Renal cortical epithelial cell (primary cell): ENCODE measurements around the gene ERBB2. TPM values are rescaled to one million over a fixed set of nuclear protein-coding genes. Genes with fewer than 3 reads are reported as not detected.
"Not testable (repeated sequence)": the region's sequence is repeated elsewhere in the genome, so short reads cannot be mapped to it uniquely, and the experiment has no call there.

Experiments
- DNase-seq: peaks from one replicate; pipeline ENCODE4 v3.0.0-alpha.2; 2011; ENCODE audit warnings: low read depth
- total RNA-seq: library from RNA; depleted of rRNA; stranded (reverse); fragments of >200 nt; gene quantifications from 2 replicates; pipeline ENCODE4 v1.2.3, GENCODE V29; 2014

ERBB2 gene
- total RNA-seq, 1 donor from 2014 or later = 121 TPM

GRCh38 chr17:39725923-39726322 lies 26.1 kb downstream of the ERBB2 start:
- DNase-seq = not testable (repeated sequence)

GRCh38 chr17:39726617-39727016 lies 26.8 kb downstream of the ERBB2 start:
- no peak for DNase-seq

- DNase-seq = no peak
Observed at GRCh38 chr17:39727556-39727955, 27.7 kb downstream of the ERBB2 start.

GRCh38 chr17:39729280-39729851 lies 29.5 kb downstream of the ERBB2 start:
- no peak for DNase-seq

GRCh38 chr17:39730095-39730921 lies 30.4 kb downstream of the ERBB2 start, which contains the start of gene MIEN1:
Gene MIEN1 (minus strand): TSS chr17:39730532. CDS start chr17:39730495, 37 bp downstream.
- no peak for DNase-seq

- no peak for DNase-seq
Observed at GRCh38 chr17:39732586-39732985, 32.7 kb downstream of the ERBB2 start.

GRCh38 chr17:39735882-39736281 lies 36.0 kb downstream of the ERBB2 start:
- no peak for DNase-seq

GRCh38 chr17:39736319-39737165 lies 36.7 kb downstream of the ERBB2 start:
- DNase-seq = no peak

- DNase-seq = no peak
Observed at GRCh38 chr17:39737206-39737759, 37.4 kb downstream of the ERBB2 start.

GRCh38 chr17:39737760-39738567 lies 38.1 kb downstream of the ERBB2 start, which contains the start of gene GRB7:
Gene GRB7 (plus strand): TSS chr17:39737938. CDS start chr17:39742302, 4,364 bp downstream.
- DNase-seq = peak; percentile 60

- DNase-seq = peak; percentile 46
Observed at GRCh38 chr17:39738568-39738901, 38.7 kb downstream of the ERBB2 start.

- peak; percentile 88 for DNase-seq
Observed at GRCh38 chr17:39738983-39739884, 39.4 kb downstream of the ERBB2 start.

- peak; percentile 47 for DNase-seq
Observed at GRCh38 chr17:39739885-39740356, 40.1 kb downstream of the ERBB2 start.

GRCh38 chr17:39740357-39741111 lies 40.7 kb downstream of the ERBB2 start:
- peak; percentile 91 for DNase-seq

- DNase-seq = no peak
Observed at GRCh38 chr17:39742126-39742855, 42.4 kb downstream of the ERBB2 start.

GRCh38 chr17:39742856-39743436 lies 43.1 kb downstream of the ERBB2 start:
- DNase-seq = no peak

- no peak for DNase-seq
Observed at GRCh38 chr17:39744075-39744835, 44.4 kb downstream of the ERBB2 start.
